CD4-positive, alpha-beta memory T cell (primary cell): ENCODE results near the gene CLEC2L. TPM values are rescaled to one million over a fixed set of nuclear protein-coding genes. Genes with fewer than 3 reads are reported as not detected.

ENCODE experiments used
- CTCF ChIA-PET: fragments of 350-600 bp; sonication (Branson Sonifier 250); formaldehyde crosslinking; loops from one replicate; lab custom pipeline; 2021; ENCODE audit warnings: inconsistent platforms; ENCODE audit not compliant: partially characterized antibody; lab: Charles Lee
- POLR2A ChIA-PET: fragments of 350-600 bp; sonication (Branson Sonifier 250); formaldehyde crosslinking; loops from one replicate; lab custom pipeline; 2021; ENCODE audit not compliant: partially characterized antibody; lab: Charles Lee
- DNase-seq, 5 donors: peaks; one replicate each; pipeline versions ENCODE4 v3.0.0 to v3.0.0-alpha.2; 2020 to 2022; ENCODE audit warnings: mixed read lengths in 1 of 5
- H3K27ac ChIP-seq: one replicate; pipeline ENCODE4 v1.7.0; 2013; ENCODE audit warnings: low read depth, low read length
- H3K27me3 ChIP-seq: 2 replicates; pipeline ENCODE4 v1.7.0; 2013; ENCODE audit warnings: mild to moderate bottlenecking, low read length, moderate library complexity; ENCODE audit not compliant: insufficient read depth
- H3K36me3 ChIP-seq: 2 replicates; pipeline ENCODE4 v1.7.0; 2013; ENCODE audit warnings: mild to moderate bottlenecking, low read length, moderate library complexity; ENCODE audit not compliant: insufficient read depth
- H3K4me1 ChIP-seq: 2 replicates; pipeline ENCODE4 v1.7.0; 2013; ENCODE audit warnings: mild to moderate bottlenecking, low read length, moderate library complexity; ENCODE audit not compliant: insufficient read depth
- H3K4me3 ChIP-seq, 2 donors: one replicate each; pipeline ENCODE4 v1.7.0; 2013; ENCODE audit warnings: low read length in 2 of 2, mild to moderate bottlenecking in 1 of 2
- H3K9me3 ChIP-seq, 2 donors: one replicate each; pipeline ENCODE4 v1.7.0; 2013; ENCODE audit warnings: low read length in 2 of 2, control low read depth in 1 of 2; ENCODE audit not compliant: control insufficient read depth in 1 of 2
- H3K27ac Mint-ChIP-seq, 7 donors: one replicate each; pipeline ENCODE4 v1.8.0; 2020 to 2021; ENCODE audit warnings: mixed read lengths in 7 of 7, mild to moderate bottlenecking in 6 of 7, inconsistent platforms in 3 of 7, moderate library complexity in 3 of 7
- H3K27me3 Mint-ChIP-seq, 2 donors: one replicate each; pipeline ENCODE4 v1.8.0; 2020 to 2021; ENCODE audit warnings: mixed read lengths in 2 of 2
- H3K36me3 Mint-ChIP-seq, 2 donors: one replicate each; pipeline ENCODE4 v1.8.0; 2020 to 2021; ENCODE audit warnings: mixed read lengths in 2 of 2, inconsistent platforms in 1 of 2, mild to moderate bottlenecking in 1 of 2
- H3K4me1 Mint-ChIP-seq, 4 donors: one replicate each; pipeline ENCODE4 v1.8.0; 2020 to 2021; ENCODE audit warnings: mixed read lengths in 4 of 4, mild to moderate bottlenecking in 1 of 4
- H3K4me3 Mint-ChIP-seq, 8 donors: one replicate each; pipeline ENCODE4 v1.8.0; 2020 to 2021; ENCODE audit warnings: mixed read lengths in 8 of 8, mild to moderate bottlenecking in 7 of 8, moderate library complexity in 6 of 8, inconsistent platforms in 3 of 8
- H3K9me3 Mint-ChIP-seq, 8 donors: one replicate each; pipeline ENCODE4 v1.8.0; 2020 to 2021; ENCODE audit warnings: mixed read lengths in 8 of 8, mild to moderate bottlenecking in 5 of 8, inconsistent platforms in 3 of 8, moderate library complexity in 1 of 8
- intact Hi-C: fragments of 100-400 bp; cut with micrococcal nuclease; formaldehyde crosslinking; loops from one replicate; pipeline ENCODE4 v1.15.1; 2023
- polyA plus RNA-seq, 2 donors: library from polyadenylated mRNA; unstranded; fragments of 300-500 nt; fragmentation: Illumina TruSeq; gene quantifications; one replicate each; pipeline ENCODE4 v1.2.3, GENCODE V29; 2021
- total RNA-seq, 2 experiments: library from RNA; stranded (reverse); gene quantifications; one replicate each; pipeline ENCODE4 v1.2.3, GENCODE V29; 2021

The CLEC2L gene
- total and polyA plus RNA-seq, 4 experiments from 2014 or later, result not detected

GRCh38 chr7:139557857-139558581, 34.5 kb downstream of the CLEC2L start:
- H3K4me3 Mint-ChIP-seq, result no peak overlapping the region
- peaks cover 0 to 7% (median under 1%) of the 10 kb centered on the region in 8 donors for H3K9me3 Mint-ChIP-seq

GRCh38 chr7:139559364-139560105, 36.0 kb downstream of the CLEC2L start:
- intact Hi-C loops, result no loop called here
- peaks cover 0 to 14% (median 6%) of the 10 kb centered on the region in 4 donors for H3K4me1 Mint-ChIP-seq
- CTCF ChIA-PET, result no interaction called here
- H3K27me3 Mint-ChIP-seq, result peaks cover 6 to 9% of the 10 kb centered on the region in 2 donors
- H3K9me3 Mint-ChIP-seq, result peaks cover 0 to 7% (median under 1%) of the 10 kb centered on the region in 8 donors
- H3K4me3 ChIP-seq, result no peak overlapping the region
- no peak overlapping the region for H3K4me3 Mint-ChIP-seq
- no peaks in the 10 kb centered on the region for H3K9me3 ChIP-seq
- H3K4me1 ChIP-seq, result no peaks in the 10 kb centered on the region
- POLR2A ChIA-PET, result no interaction called here
- peaks cover 3 to 14% of the 10 kb centered on the region in 2 donors for H3K36me3 Mint-ChIP-seq
- H3K27me3 ChIP-seq, result no peaks in the 10 kb centered on the region
- no peak overlapping the region for H3K27ac ChIP-seq
- no peak for DNase-seq
- no peaks in the 10 kb centered on the region for H3K36me3 ChIP-seq
- H3K27ac Mint-ChIP-seq, result peak overlapping the region in 1 of 7 donors; percentile 38

More at GRCh38 chr7:139557857-139558581, 34.5 kb downstream of the CLEC2L start:
- DNase-seq, result no peak
- H3K36me3 Mint-ChIP-seq, result peaks cover 3 to 14% of the 10 kb centered on the region in 2 donors
- Histone ChIP-seq H3K4me3 (no peak overlapping the region), H3K27ac (no peak overlapping the region), H3K36me3 (no peaks in the 10 kb centered on the region), H3K9me3 (no peaks in the 10 kb centered on the region), H3K27me3 (no peaks in the 10 kb centered on the region), H3K4me1 (no peaks in the 10 kb centered on the region)
- POLR2A ChIA-PET, result no interaction called here
- peaks cover 0 to 5% (median 2%) of the 10 kb centered on the region in 4 donors for H3K4me1 Mint-ChIP-seq
- intact Hi-C loops, result no loop called here
- peaks cover 6 to 9% of the 10 kb centered on the region in 2 donors for H3K27me3 Mint-ChIP-seq
- CTCF ChIA-PET, result no interaction called here
- H3K27ac Mint-ChIP-seq, result no peak overlapping the region

GRCh38 chr7:139560199-139560598, 36.7 kb downstream of the CLEC2L start:
- Mint-ChIP-seq H3K27me3 (peaks cover 6 to 9% of the 10 kb centered on the region in 2 donors), H3K9me3 (peaks cover 0 to 7% (median under 1%) of the 10 kb centered on the region in 8 donors), H3K4me1 (peaks cover 3 to 21% (median 7%) of the 10 kb centered on the region in 4 donors), H3K27ac (no peak overlapping the region), H3K4me3 (no peak overlapping the region), H3K36me3 (peaks cover 3 to 14% of the 10 kb centered on the region in 2 donors)
- Histone ChIP-seq H3K4me3 (no peak overlapping the region), H3K4me1 (no peaks in the 10 kb centered on the region), H3K27ac (no peak overlapping the region), H3K27me3 (no peaks in the 10 kb centered on the region), H3K9me3 (no peaks in the 10 kb centered on the region), H3K36me3 (no peaks in the 10 kb centered on the region)
- DNase-seq, result no peak
- intact Hi-C loops, result no loop called here
- POLR2A ChIA-PET, result no interaction called here
- CTCF ChIA-PET, result no interaction called here

DNA sequence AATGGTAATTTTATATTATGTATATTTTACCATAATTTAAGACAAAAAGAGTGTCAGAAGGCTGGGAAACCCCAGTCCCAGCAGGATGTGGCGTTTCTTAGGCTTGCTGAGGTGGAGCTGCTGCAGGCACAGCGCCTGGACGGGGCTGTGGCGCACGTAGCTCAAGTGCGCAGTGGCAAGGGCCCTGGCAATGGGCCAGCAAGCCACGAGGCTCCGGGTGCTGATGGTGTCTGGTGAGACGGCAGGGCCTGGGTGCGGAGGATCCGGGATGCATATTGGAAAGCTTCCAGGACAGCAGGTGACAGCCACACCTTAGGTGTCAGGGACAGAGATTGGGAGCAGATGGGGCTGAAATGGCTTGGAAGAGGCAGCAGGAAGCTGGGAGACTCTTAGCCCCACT, 37.2 kb downstream of the CLEC2L start:
- Mint-ChIP-seq H3K36me3 (peaks cover 3 to 14% of the 10 kb centered on the region in 2 donors), H3K4me3 (no peak overlapping the region), H3K27ac (peak overlapping the region in 2 of 7 donors; percentile 4 to 37), H3K9me3 (peaks cover 0 to 7% (median under 1%) of the 10 kb centered on the region in 8 donors), H3K27me3 (peaks cover 6 to 9% of the 10 kb centered on the region in 2 donors), H3K4me1 (peaks cover 6 to 25% (median 8%) of the 10 kb centered on the region in 4 donors)
- ChIA-PET POLR2A (no interaction called here), CTCF (no interaction called here)
- intact Hi-C loops, result no loop called here
- DNase-seq, result no peak
- H3K27ac ChIP-seq, result no peak overlapping the region
- peaks cover 3% of the 10 kb centered on the region for H3K4me1 ChIP-seq
- H3K27me3 ChIP-seq, result no peaks in the 10 kb centered on the region
- no peak overlapping the region for H3K4me3 ChIP-seq
- H3K36me3 ChIP-seq, result no peaks in the 10 kb centered on the region
- no peaks in the 10 kb centered on the region for H3K9me3 ChIP-seq

GRCh38 chr7:139562491-139562890, 39.0 kb downstream of the CLEC2L start:
- Mint-ChIP-seq H3K4me1 (peaks cover 10 to 39% (median 17%) of the 10 kb centered on the region in 4 donors), H3K27me3 (peaks cover 6 to 9% of the 10 kb centered on the region in 2 donors), H3K27ac (peak overlapping the region in 3 of 7 donors; percentile 32 to 76 (median 73)), H3K36me3 (peaks cover 3 to 18% of the 10 kb centered on the region in 2 donors), H3K4me3 (no peak overlapping the region), H3K9me3 (peaks cover 0 to 7% (median under 1%) of the 10 kb centered on the region in 8 donors)
- ChIA-PET POLR2A (no interaction called here), CTCF (interaction anchor here (1.3 kb wide), 1 partner anchor 39 kb away, joined by 3 read pairs; no protein-coding TSS in a partner anchor)
- no peak overlapping the region for H3K4me3 ChIP-seq
- H3K36me3 ChIP-seq, result no peaks in the 10 kb centered on the region
- intact Hi-C loops, result no loop called here
- no peak overlapping the region for H3K27ac ChIP-seq
- no peaks in the 10 kb centered on the region for H3K9me3 ChIP-seq
- peaks cover 13% of the 10 kb centered on the region for H3K4me1 ChIP-seq
- no peaks in the 10 kb centered on the region for H3K27me3 ChIP-seq
- no peak for DNase-seq

- Mint-ChIP-seq H3K27ac (peak overlapping the region in 4 of 7 donors; percentile 23 to 76 (median 52)), H3K27me3 (peaks cover 1 to 4% of the 10 kb centered on the region in 2 donors), H3K4me3 (no peak overlapping the region), H3K36me3 (peaks cover 6 to 22% of the 10 kb centered on the region in 2 donors), H3K4me1 (peaks cover 12 to 44% (median 17%) of the 10 kb centered on the region in 4 donors), H3K9me3 (peaks cover 0 to 7% (median under 1%) of the 10 kb centered on the region in 8 donors)
- no peaks in the 10 kb centered on the region for H3K36me3 ChIP-seq
- H3K4me3 ChIP-seq, result no peak overlapping the region
- no peak for DNase-seq
- ChIA-PET POLR2A (no interaction called here), CTCF (interaction anchor here (1.3 kb wide), 1 partner anchor 39 kb away, joined by 3 read pairs; no protein-coding TSS in a partner anchor)
- H3K9me3 ChIP-seq, result no peaks in the 10 kb centered on the region
- intact Hi-C loops, result no loop called here
- no peaks in the 10 kb centered on the region for H3K27me3 ChIP-seq
- H3K4me1 ChIP-seq, result peaks cover 13% of the 10 kb centered on the region
- no peak overlapping the region for H3K27ac ChIP-seq
Observed at GRCh38 chr7:139562961-139563565, 39.6 kb downstream of the CLEC2L start.
